Gastroesophageal sphincter (tissue), 3 donors: ENCODE data around the gene SSTR3.

Experiments
- POLR2AphosphoS5 ChIP-seq: sonication (generic); formaldehyde crosslinking; IDR thresholded peaks from one replicate; pipeline ENCODE4 v1.6.1; 2017; ENCODE audit warnings: antibody characterized with exemption
- TF ChIP-seq, protein P1 (sequence below), 4 experiments: fragments of 200-600 bp in 2 of 4; fragments of 450-650 bp in 2 of 4; sonication (generic) in 1 of 4; IDR thresholded peaks; one replicate each; pipeline ENCODE4 v1.5.1; 2017 to 2019; ENCODE audit warnings: antibody characterized with exemption in 4 of 4, mild to moderate bottlenecking in 2 of 4, moderate library complexity in 2 of 4

DNA sequence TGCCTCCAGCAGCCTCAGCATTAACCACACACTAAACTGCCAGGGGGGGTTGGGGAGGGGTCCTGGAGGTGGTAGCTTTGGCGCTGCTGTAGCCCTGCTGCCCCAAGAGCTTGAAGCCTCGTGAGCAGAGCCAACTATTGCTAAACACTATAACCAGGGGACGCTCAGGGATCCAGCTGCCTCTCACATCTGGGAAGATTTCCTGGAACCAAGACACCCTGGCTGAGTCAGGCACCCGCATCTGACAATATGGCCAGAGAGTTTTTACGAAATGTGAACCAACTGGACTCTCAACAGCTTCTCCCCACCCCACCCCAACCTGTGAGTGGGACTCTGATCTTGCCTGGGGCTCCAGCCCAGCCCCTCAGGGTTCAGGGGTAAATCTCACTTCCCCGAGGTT lies 38.6 kb downstream of the SSTR3 start:
- no peak for TF ChIP-seq POLR2AphosphoS5
- TF ChIP-seq, protein P1, sequence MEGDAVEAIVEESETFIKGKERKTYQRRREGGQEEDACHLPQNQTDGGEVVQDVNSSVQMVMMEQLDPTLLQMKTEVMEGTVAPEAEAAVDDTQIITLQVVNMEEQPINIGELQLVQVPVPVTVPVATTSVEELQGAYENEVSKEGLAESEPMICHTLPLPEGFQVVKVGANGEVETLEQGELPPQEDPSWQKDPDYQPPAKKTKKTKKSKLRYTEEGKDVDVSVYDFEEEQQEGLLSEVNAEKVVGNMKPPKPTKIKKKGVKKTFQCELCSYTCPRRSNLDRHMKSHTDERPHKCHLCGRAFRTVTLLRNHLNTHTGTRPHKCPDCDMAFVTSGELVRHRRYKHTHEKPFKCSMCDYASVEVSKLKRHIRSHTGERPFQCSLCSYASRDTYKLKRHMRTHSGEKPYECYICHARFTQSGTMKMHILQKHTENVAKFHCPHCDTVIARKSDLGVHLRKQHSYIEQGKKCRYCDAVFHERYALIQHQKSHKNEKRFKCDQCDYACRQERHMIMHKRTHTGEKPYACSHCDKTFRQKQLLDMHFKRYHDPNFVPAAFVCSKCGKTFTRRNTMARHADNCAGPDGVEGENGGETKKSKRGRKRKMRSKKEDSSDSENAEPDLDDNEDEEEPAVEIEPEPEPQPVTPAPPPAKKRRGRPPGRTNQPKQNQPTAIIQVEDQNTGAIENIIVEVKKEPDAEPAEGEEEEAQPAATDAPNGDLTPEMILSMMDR (IDR thresholded peaks at IDR 0.05), result no peak
